Measurements from ENCODE around the gene HCN2. TPM values are rescaled to one million over a fixed set of nuclear protein-coding genes. Genes with fewer than 3 reads are reported as not detected.

The HCN2 gene
- total RNA-seq, 4 donors from 2014 or later = 0.14 to 1.00 (median 0.64) TPM; not detected in 1

GRCh38 chr19:655691-656090, 66.0 kb downstream of the HCN2 start:
- Histone ChIP-seq H3K27me3 (no peaks in the 10 kb centered on the region), H3K4me3 (no peak overlapping the region), H3K27ac (no peak overlapping the region), H3K9me3 (no peaks in the 10 kb centered on the region), H3K36me3 (peaks cover 0 to 12% (median 3%) of the 10 kb centered on the region in 4 donors), H3K4me1 (peaks cover 30 to 35% (median 32%) of the 10 kb centered on the region in 4 donors)
- no peak for DNase-seq
- TF ChIP-seq EP300 (IDR thresholded peaks at IDR 0.05; ENCODE audit: low read depth) (no peak), POLR2AphosphoS5 (IDR thresholded peaks at IDR 0.05) (no peak), POLR2A (IDR thresholded peaks at IDR 0.05) (no peak)
- TF ChIP-seq, protein P1, sequence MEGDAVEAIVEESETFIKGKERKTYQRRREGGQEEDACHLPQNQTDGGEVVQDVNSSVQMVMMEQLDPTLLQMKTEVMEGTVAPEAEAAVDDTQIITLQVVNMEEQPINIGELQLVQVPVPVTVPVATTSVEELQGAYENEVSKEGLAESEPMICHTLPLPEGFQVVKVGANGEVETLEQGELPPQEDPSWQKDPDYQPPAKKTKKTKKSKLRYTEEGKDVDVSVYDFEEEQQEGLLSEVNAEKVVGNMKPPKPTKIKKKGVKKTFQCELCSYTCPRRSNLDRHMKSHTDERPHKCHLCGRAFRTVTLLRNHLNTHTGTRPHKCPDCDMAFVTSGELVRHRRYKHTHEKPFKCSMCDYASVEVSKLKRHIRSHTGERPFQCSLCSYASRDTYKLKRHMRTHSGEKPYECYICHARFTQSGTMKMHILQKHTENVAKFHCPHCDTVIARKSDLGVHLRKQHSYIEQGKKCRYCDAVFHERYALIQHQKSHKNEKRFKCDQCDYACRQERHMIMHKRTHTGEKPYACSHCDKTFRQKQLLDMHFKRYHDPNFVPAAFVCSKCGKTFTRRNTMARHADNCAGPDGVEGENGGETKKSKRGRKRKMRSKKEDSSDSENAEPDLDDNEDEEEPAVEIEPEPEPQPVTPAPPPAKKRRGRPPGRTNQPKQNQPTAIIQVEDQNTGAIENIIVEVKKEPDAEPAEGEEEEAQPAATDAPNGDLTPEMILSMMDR (IDR thresholded peaks at IDR 0.05) = no peak
- intact Hi-C loops (cut with DNase I; ENCODE audit: low total_unique reads) (no loop called here), in situ Hi-C loops (cut with MboI; ENCODE audit: low pct_ligation_motif_present in 1 of 4, low pct_unique_long_range_greater_than_20kb in 1 of 4, low sequenced_read_pairs in 3 of 4) (no loop called here)
- 80 to 86% methylated on average over 2 to 16 of the region's 17 CpGs for WGBS, 2 donors (ENCODE audit: low coverage in 1 of 2)

- peaks cover 42 to 47% (median 43%) of the 10 kb centered on the region in 4 donors for H3K4me1 ChIP-seq
- no peak for TF ChIP-seq POLR2AphosphoS5 (IDR thresholded peaks at IDR 0.05)
- no peaks in the 10 kb centered on the region for H3K9me3 ChIP-seq
- H3K27me3 ChIP-seq = no peaks in the 10 kb centered on the region
- no peak overlapping the region for H3K4me3 ChIP-seq
- H3K27ac ChIP-seq = no peak overlapping the region
- in situ Hi-C loops (cut with MboI; ENCODE audit: low pct_ligation_motif_present in 1 of 4, low pct_unique_long_range_greater_than_20kb in 1 of 4, low sequenced_read_pairs in 3 of 4) = no loop called here
- intact Hi-C loops (cut with DNase I; ENCODE audit: low total_unique reads) = no loop called here
- H3K36me3 ChIP-seq = peaks cover 0 to 3% (median 0%) of the 10 kb centered on the region in 4 donors
- 79% methylated on average over 36 of the region's 43 CpGs; no CpG with 5 or more reads in 1 of the 2 donors for WGBS, 2 donors (ENCODE audit: low coverage in 1 of 2)
- DNase-seq = no peak
Measured at GRCh38 chr19:656751-657559, 67.3 kb downstream of the HCN2 start.

DNA sequence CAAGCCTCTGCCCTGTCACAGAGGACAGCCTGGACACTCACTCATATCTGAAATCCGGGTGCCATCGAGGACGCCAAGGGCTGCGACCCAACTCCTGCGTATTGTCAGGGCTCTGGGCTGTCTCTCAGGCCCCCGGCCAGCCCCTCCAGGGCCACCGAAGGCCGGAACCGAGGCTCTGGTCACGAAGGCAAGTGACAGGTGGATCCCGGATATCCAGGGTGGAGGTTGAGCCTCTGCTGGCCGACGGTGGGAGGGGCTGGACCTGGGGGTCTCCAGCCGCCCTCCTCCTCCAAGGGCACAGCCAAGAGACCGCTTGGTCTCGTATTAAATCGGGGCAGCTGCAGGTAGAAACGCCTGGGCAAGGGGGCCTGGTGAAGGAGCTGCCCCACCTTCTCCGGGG, 67.9 kb downstream of the HCN2 start:
- no peaks in the 10 kb centered on the region for H3K36me3 ChIP-seq
- in situ Hi-C loops (cut with MboI; ENCODE audit: low pct_ligation_motif_present in 1 of 4, low pct_unique_long_range_greater_than_20kb in 1 of 4, low sequenced_read_pairs in 3 of 4) (no loop called here), intact Hi-C loops (cut with DNase I; ENCODE audit: low total_unique reads) (no loop called here)
- DNase-seq = no peak
- no peak overlapping the region for H3K27ac ChIP-seq
- H3K9me3 ChIP-seq = no peaks in the 10 kb centered on the region
- H3K4me3 ChIP-seq = no peak overlapping the region
- TF ChIP-seq POLR2AphosphoS5 (IDR thresholded peaks at IDR 0.05) (no peak), POLR2A (IDR thresholded peaks at IDR 0.05) (no peak), EP300 (IDR thresholded peaks at IDR 0.05; ENCODE audit: low read depth) (no peak)
- TF ChIP-seq, protein P1 (IDR thresholded peaks at IDR 0.05) = no peak
- H3K4me1 ChIP-seq = peaks cover 42 to 50% (median 44%) of the 10 kb centered on the region in 4 donors
- no peaks in the 10 kb centered on the region for H3K27me3 ChIP-seq
- WGBS, 2 donors (ENCODE audit: low coverage in 1 of 2) = 77% methylated on average over 19 of the region's 19 CpGs; no CpG with 5 or more reads in 1 of the 2 donors

DNA sequence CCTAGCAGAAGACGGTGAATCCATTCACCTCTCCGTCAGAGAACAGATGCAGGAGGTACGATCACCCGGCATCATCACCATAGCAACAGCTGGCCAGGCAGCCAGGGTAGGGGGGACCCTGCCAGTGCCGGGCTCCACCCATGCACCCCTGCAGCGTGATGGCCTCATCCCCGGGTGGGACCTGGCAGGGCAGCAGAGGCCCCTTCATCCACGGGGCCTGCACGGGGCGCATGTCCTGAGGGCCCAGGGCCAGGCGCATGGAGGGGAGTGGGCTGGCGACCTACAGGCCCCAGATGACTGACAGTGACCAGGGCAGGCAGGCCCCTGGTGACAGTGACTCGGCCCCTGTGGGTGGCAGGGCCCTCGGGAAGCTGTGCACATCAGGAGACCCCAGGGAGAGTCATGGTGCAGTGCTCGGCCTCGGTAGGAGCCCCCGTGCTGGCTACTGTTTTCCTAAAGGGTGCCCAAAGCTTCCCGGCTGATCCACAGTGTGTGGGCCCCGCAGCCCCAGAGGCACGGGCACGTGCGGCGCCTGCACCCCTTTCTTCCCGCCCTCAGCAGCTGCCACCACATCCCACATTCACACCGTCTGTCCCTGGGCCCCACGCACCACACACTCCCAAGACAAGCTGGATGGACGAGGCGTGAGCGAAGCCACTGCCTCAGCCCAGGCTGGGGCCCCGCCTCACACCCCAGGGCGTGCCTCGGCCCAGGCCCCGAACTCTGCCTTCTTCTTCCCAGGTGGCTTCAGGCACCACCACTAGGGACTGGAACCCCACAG, 68.6 kb downstream of the HCN2 start:
- H3K4me3 ChIP-seq = no peak overlapping the region
- DNase-seq = no peak
- 82% methylated on average over 26 of the region's 33 CpGs; no CpG with 5 or more reads in 1 of the 2 donors for WGBS, 2 donors (ENCODE audit: low coverage in 1 of 2)
- intact Hi-C loops (cut with DNase I; ENCODE audit: low total_unique reads) = no loop called here
- peaks cover 42 to 50% (median 44%) of the 10 kb centered on the region in 4 donors for H3K4me1 ChIP-seq
- TF ChIP-seq, protein P1 (IDR thresholded peaks at IDR 0.05) = no peak
- TF ChIP-seq POLR2AphosphoS5 (IDR thresholded peaks at IDR 0.05) (no peak), POLR2A (IDR thresholded peaks at IDR 0.05) (no peak), EP300 (IDR thresholded peaks at IDR 0.05; ENCODE audit: low read depth) (no peak)
- H3K36me3 ChIP-seq = no peaks in the 10 kb centered on the region
- in situ Hi-C loops (cut with MboI; ENCODE audit: low pct_ligation_motif_present in 1 of 4, low pct_unique_long_range_greater_than_20kb in 1 of 4, low sequenced_read_pairs in 3 of 4) = no loop called here
- no peaks in the 10 kb centered on the region for H3K27me3 ChIP-seq
- H3K27ac ChIP-seq = peak overlapping the region in 2 of 4 donors; percentile 17 to 95
- no peaks in the 10 kb centered on the region for H3K9me3 ChIP-seq

Measured in transverse colon (tissue), 4 donors.